A549 treated with RU486 at 1 μM for 4 hours (cell line): Measurements from ENCODE around the gene ARF6. TPM values are rescaled to one million over a fixed set of nuclear protein-coding genes. Genes with fewer than 3 reads are reported as not detected.

Experiments
- total RNA-seq: library from RNA; stranded (reverse); fragments of 200-300 nt; extraction: Qiagen RNA extraction; gene quantifications from 5 replicates; pipeline ENCODE4 v1.2.3, GENCODE V29; 2022; ENCODE audit warnings: low read depth

The ARF6 gene
- total RNA-seq, result 54.1 to 78.3 TPM (median 73.3 TPM) in 5 replicates

GRCh38 chr14:49892636-49893308 is at the start of gene ARF6:
Gene ARF6, plus strand, starts transcription at chr14:49893082. Its CDS starts 655 bp downstream, at chr14:49893737.

GRCh38 chr14:49852301-49853157 is 40.4 kb upstream of the ARF6 start, which contains the start of gene NEMF:
Gene NEMF, minus strand, starts transcription at chr14:49852788. Its CDS starts 35 bp downstream, at chr14:49852753.

Other genes starting within 250 kb of the ARF6 start
- 8.3 to 15.6 TPM (median 13.8 TPM) in 5 replicates for gene POLE2, start 204.9 kb upstream of the ARF6 start, total RNA-seq
- 0.17 to 0.76 TPM (median 0.36 TPM) in 5 replicates for gene KLHDC1, start 200.0 kb upstream of the ARF6 start, total RNA-seq
- gene KLHDC2, start 124.9 kb upstream of the ARF6 start, total RNA-seq, result 24.8 to 38.0 TPM (median 34.7 TPM) in 5 replicates
- gene NEMF, start 40.3 kb upstream of the ARF6 start, total RNA-seq, result 18.3 to 39.8 TPM (median 34.4 TPM) in 5 replicates
- gene VCPKMT, start 223.5 kb downstream of the ARF6 start, total RNA-seq, result 6.3 to 10.4 TPM (median 8.9 TPM) in 5 replicates